K562 (cell line): Measurements from ENCODE around the gene EML6.

ENCODE experiments used
- EZH2 ChIP-seq: IDR thresholded peaks from 2 replicates; pipeline ENCODE4 v1.6.1; 2012; ENCODE audit warnings: low read depth, mild to moderate bottlenecking, inconsistent platforms, low read length, borderline replicate concordance
- HOMEZ ChIP-seq: fragments of 250-450 bp; sonication (Bioruptor Pico); IDR thresholded peaks from 2 replicates; pipeline ENCODE4 v1.4.0; 2020; ENCODE audit warnings: mild to moderate bottlenecking, moderate library complexity
- L3MBTL2 ChIP-seq: fragments of 450-650 bp; IDR thresholded peaks from 2 replicates; pipeline ENCODE4 v1.6.1; 2016; ENCODE audit warnings: mild to moderate bottlenecking, moderate library complexity
- NR2C2 ChIP-seq, 2 experiments: fragments of 200-800 bp in 1 of 2; sonication (Bioruptor generic) in 1 of 2; sonication (generic) in 1 of 2; formaldehyde crosslinking in 1 of 2; IDR thresholded peaks; 2 replicates each; pipeline versions ENCODE4 v1.6.1 to v1.8.0; 2016 to 2022; ENCODE audit warnings: mild to moderate bottlenecking in 1 of 2, missing compliant biosample characterization in 1 of 2, missing genetic modification characterization in 1 of 2, missing genetic modification reagents in 1 of 2
- SIN3A ChIP-seq, 2 experiments: fragments of 150-350 bp in 1 of 2; IDR thresholded peaks; 2 replicates each; pipeline ENCODE4 v1.6.1; 2011 to 2016; ENCODE audit warnings: borderline replicate concordance in 2 of 2, low read depth in 2 of 2, low read length in 2 of 2, mild to moderate bottlenecking in 2 of 2, moderate library complexity in 2 of 2; ENCODE audit not compliant: control insufficient read depth in 1 of 2
- ZNF12 ChIP-seq: sonication (generic); formaldehyde crosslinking; IDR thresholded peaks from 2 replicates; pipeline ENCODE4 v1.4.0; 2020; ENCODE audit warnings: mild to moderate bottlenecking, missing genetic modification reagents
- ZNF444 ChIP-seq: fragments of 250-450 bp; sonication (Bioruptor Pico); IDR thresholded peaks from 2 replicates; pipeline ENCODE4 v1.4.0; 2020; ENCODE audit warnings: mild to moderate bottlenecking, moderate library complexity
- TF ChIP-seq, protein P1 (sequence below): sonication (generic); formaldehyde crosslinking; IDR thresholded peaks from 2 replicates; pipeline ENCODE4 v1.8.1; 2023; ENCODE audit warnings: mild to moderate bottlenecking, missing genetic modification reagents, moderate library complexity
- TF ChIP-seq, protein P2 (sequence below): IDR thresholded peaks from 2 replicates; pipeline ENCODE4 v1.6.1; 2016; ENCODE audit warnings: missing genetic modification characterization, missing compliant biosample characterization
- TF ChIP-seq, protein P3 (sequence below), 3 experiments: IDR thresholded peaks in 2 of 3; conservative IDR thresholded peaks in 1 of 3; 2 replicates each; pipeline ENCODE4 v1.5.1; 2011 to 2012; ENCODE audit warnings: low read length in 3 of 3, mild to moderate bottlenecking in 3 of 3, control low read depth in 2 of 3, improper control_type of control experiment in 1 of 3, inconsistent platforms in 1 of 3, low read depth in 1 of 3, mixed read lengths in 1 of 3, moderate library complexity in 1 of 3; ENCODE audit not compliant: insufficient read depth in 2 of 3
- TF ChIP-seq, protein P4 (sequence below): fragments of 250-450 bp; sonication (Bioruptor Pico); IDR thresholded peaks from 2 replicates; pipeline ENCODE4 v1.5.0; 2021

GRCh38 chr2:54935389-54935788 is 211.9 kb downstream of the EML6 start:
- no peak for TF ChIP-seq SIN3A (IDR thresholded peaks at IDR 0.05; ENCODE audit: borderline replicate concordance in 2 of 2, control insufficient read depth in 1 of 2, low read depth in 2 of 2, low read length in 2 of 2)
- no peak for TF ChIP-seq HOMEZ (CRISPR knock-in tag)
- TF ChIP-seq, protein P1, sequence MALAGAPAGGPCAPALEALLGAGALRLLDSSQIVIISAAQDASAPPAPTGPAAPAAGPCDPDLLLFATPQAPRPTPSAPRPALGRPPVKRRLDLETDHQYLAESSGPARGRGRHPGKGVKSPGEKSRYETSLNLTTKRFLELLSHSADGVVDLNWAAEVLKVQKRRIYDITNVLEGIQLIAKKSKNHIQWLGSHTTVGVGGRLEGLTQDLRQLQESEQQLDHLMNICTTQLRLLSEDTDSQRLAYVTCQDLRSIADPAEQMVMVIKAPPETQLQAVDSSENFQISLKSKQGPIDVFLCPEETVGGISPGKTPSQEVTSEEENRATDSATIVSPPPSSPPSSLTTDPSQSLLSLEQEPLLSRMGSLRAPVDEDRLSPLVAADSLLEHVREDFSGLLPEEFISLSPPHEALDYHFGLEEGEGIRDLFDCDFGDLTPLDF = no peak
- no peak for TF ChIP-seq ZNF444 (CRISPR knock-in tag)
- TF ChIP-seq, protein P2, sequence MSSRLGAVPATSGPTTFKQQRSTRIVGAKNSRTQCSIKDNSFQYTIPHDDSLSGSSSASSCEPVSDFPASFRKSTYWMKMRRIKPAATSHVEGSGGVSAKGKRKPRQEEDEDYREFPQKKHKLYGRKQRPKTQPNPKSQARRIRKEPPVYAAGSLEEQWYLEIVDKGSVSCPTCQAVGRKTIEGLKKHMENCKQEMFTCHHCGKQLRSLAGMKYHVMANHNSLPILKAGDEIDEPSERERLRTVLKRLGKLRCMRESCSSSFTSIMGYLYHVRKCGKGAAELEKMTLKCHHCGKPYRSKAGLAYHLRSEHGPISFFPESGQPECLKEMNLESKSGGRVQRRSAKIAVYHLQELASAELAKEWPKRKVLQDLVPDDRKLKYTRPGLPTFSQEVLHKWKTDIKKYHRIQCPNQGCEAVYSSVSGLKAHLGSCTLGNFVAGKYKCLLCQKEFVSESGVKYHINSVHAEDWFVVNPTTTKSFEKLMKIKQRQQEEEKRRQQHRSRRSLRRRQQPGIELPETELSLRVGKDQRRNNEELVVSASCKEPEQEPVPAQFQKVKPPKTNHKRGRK (tag) = no peak
- TF ChIP-seq, protein P3, sequence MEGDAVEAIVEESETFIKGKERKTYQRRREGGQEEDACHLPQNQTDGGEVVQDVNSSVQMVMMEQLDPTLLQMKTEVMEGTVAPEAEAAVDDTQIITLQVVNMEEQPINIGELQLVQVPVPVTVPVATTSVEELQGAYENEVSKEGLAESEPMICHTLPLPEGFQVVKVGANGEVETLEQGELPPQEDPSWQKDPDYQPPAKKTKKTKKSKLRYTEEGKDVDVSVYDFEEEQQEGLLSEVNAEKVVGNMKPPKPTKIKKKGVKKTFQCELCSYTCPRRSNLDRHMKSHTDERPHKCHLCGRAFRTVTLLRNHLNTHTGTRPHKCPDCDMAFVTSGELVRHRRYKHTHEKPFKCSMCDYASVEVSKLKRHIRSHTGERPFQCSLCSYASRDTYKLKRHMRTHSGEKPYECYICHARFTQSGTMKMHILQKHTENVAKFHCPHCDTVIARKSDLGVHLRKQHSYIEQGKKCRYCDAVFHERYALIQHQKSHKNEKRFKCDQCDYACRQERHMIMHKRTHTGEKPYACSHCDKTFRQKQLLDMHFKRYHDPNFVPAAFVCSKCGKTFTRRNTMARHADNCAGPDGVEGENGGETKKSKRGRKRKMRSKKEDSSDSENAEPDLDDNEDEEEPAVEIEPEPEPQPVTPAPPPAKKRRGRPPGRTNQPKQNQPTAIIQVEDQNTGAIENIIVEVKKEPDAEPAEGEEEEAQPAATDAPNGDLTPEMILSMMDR (IDR thresholded peaks at IDR 0.05 in 2 of 3, conservative IDR thresholded peaks at IDR 0.05 in 1 of 3; ENCODE audit: insufficient read depth in 2 of 3, low read depth in 1 of 3, low read length in 3 of 3) = no peak
- no peak for TF ChIP-seq EZH2
- TF ChIP-seq NR2C2 (CRISPR knock-in tag; IDR thresholded peaks at IDR 0.05) = no peak
- no peak for TF ChIP-seq NR2C2 (tag; IDR thresholded peaks at IDR 0.05)
- no peak for TF ChIP-seq ZNF12 (CRISPR knock-in tag)
- TF ChIP-seq L3MBTL2 = no peak
- TF ChIP-seq, protein P4, sequence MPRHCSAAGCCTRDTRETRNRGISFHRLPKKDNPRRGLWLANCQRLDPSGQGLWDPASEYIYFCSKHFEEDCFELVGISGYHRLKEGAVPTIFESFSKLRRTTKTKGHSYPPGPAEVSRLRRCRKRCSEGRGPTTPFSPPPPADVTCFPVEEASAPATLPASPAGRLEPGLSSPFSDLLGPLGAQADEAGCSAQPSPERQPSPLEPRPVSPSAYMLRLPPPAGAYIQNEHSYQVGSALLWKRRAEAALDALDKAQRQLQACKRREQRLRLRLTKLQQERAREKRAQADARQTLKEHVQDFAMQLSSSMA (CRISPR knock-in tag) = no peak
